HepG2 (cell line): ENCODE measurements around the gene PHAX. TPM values are rescaled to one million over a fixed set of nuclear protein-coding genes. Genes with fewer than 3 reads are reported as not detected.
A peak's percentile ranks its signal among the peaks of the same experiment; 100 is the strongest.

Experiments
- ATAC-seq: fragments of 200-7000 bp; cut with Tn5 transposase; 3 replicates; pipeline ENCODE4 v1.9.1; 2020; ENCODE audit warnings: mild to moderate bottlenecking, moderate library complexity
- BruUV-seq: library from RNA; stranded (reverse); fragments of 400-500 nt; replicated peaks from 2 replicates; lab custom pipeline; 2021; lab: Mats Ljungman, UMichigan
- CTCF ChIA-PET: fragments of 300-600 bp; formaldehyde crosslinking; extraction: SDS; loops from one replicate; lab custom pipeline; 2021; ENCODE audit warnings: low total read pairs, inconsistent platforms, low intra/inter-chr PET ratio; lab: Yijun Ruan, JAX
- POLR2A ChIA-PET: fragments of 350-600 bp; sonication (Branson Sonifier 250); formaldehyde crosslinking; loops from one replicate; lab custom pipeline; 2020; ENCODE audit warnings: antibody characterized with exemption, inconsistent platforms; lab: Yijun Ruan, JAX
- DNase-seq: peaks from one replicate; pipeline ENCODE4 v3.0.0-alpha.2; 2015; ENCODE audit warnings: low spot score
- FAIRE-seq: peaks from 3 replicates; lab custom pipeline; 2011; peaks lifted over from hg19 to GRCh38; lab: Jason Lieb, UNC
- H2AFZ ChIP-seq: one replicate; pipeline ENCODE4 v1.6.1; 2011; ENCODE audit warnings: low read length, inconsistent platforms
- H3K27ac ChIP-seq: fragments of 300-600 bp; 3 replicates; pipeline ENCODE4 v1.8.0; 2011; ENCODE audit warnings: mixed run types, mild to moderate bottlenecking, mixed read lengths, low read length, inconsistent platforms; ENCODE audit not compliant: insufficient read depth; ENCODE audit errors: extremely low read length
- H3K27me3 ChIP-seq, 2 experiments: fragments of 200-600 bp in 1 of 2; 2 replicates in 1 of 2; 3 replicates in 1 of 2; pipeline versions ENCODE4 v1.6.0 to v1.8.0; 2011; ENCODE audit warnings: low read length in 2 of 2, mild to moderate bottlenecking in 2 of 2, moderate library complexity in 2 of 2, inconsistent platforms in 1 of 2; ENCODE audit not compliant: insufficient read depth in 2 of 2, control insufficient read depth in 1 of 2
- H3K36me3 ChIP-seq, 2 experiments: fragments of 200-600 bp in 1 of 2; replicated peaks in 1 of 2; 2 replicates in 1 of 2; 3 replicates in 1 of 2; pipeline versions ENCODE4 v1.5.1 to v1.8.0; 2011; ENCODE audit warnings: low read length in 2 of 2, inconsistent platforms in 1 of 2; ENCODE audit not compliant: insufficient read depth in 2 of 2, control insufficient read depth in 1 of 2
- H3K4me1 ChIP-seq: 2 replicates; pipeline ENCODE4 v1.5.1; 2012; ENCODE audit warnings: low read length, inconsistent platforms; ENCODE audit not compliant: insufficient read depth
- H3K4me2 ChIP-seq: 2 replicates; pipeline ENCODE4 v1.6.0; 2011; ENCODE audit warnings: low read depth, low read length, inconsistent platforms
- H3K4me3 ChIP-seq, 3 experiments: fragments of 200-600 bp in 1 of 3; sonication (generic), shearing (Covaris generic) in 1 of 3; replicated peaks in 1 of 3; 2 replicates each; pipeline ENCODE4 v1.5.1; 2011 to 2016; ENCODE audit warnings: low read length in 3 of 3, inconsistent platforms in 2 of 3, low read depth in 2 of 3, mild to moderate bottlenecking in 2 of 3, control low read depth in 1 of 3, mixed read lengths in 1 of 3; ENCODE audit not compliant: insufficient read depth in 1 of 3
- H3K79me2 ChIP-seq: one replicate; pipeline ENCODE4 v1.6.1; 2011; ENCODE audit warnings: low read length, inconsistent platforms; ENCODE audit not compliant: insufficient read depth
- H3K9ac ChIP-seq: 2 replicates; pipeline ENCODE4 v1.6.0; 2011; ENCODE audit warnings: mild to moderate bottlenecking, low read depth, low read length, inconsistent platforms; ENCODE audit not compliant: insufficient read depth
- H3K9me3 ChIP-seq: 2 replicates; pipeline ENCODE4 v1.5.1; 2012; ENCODE audit warnings: mild to moderate bottlenecking, low read length
- H4K20me1 ChIP-seq: 2 replicates; pipeline ENCODE4 v1.6.0; 2011; ENCODE audit warnings: inconsistent platforms, mild to moderate bottlenecking, low read length, moderate library complexity; ENCODE audit not compliant: insufficient read depth
- AGO2 ChIP-seq: fragments of 200-400 bp; formaldehyde crosslinking; optimal IDR thresholded peaks from 2 replicates; pipeline ENCODE3; 2017; ENCODE audit warnings: mild to moderate bottlenecking, low read depth, low read length, moderate library complexity
- ARID2 ChIP-seq: sonication (generic); formaldehyde crosslinking; IDR thresholded peaks from 2 replicates; pipeline ENCODE4 v1.8.1; 2022; ENCODE audit warnings: mild to moderate bottlenecking, missing genetic modification reagents, borderline replicate concordance
- ATF7-NPFF ChIP-seq: sonication (generic); formaldehyde crosslinking; IDR thresholded peaks from 2 replicates; pipeline ENCODE4 v1.8.1; 2023; ENCODE audit warnings: mild to moderate bottlenecking, low read depth, missing genetic modification reagents, moderate library complexity
- EHMT2 ChIP-seq: fragments of 200-600 bp; sonication (generic); IDR thresholded peaks from 2 replicates; pipeline ENCODE4 v1.7.0; 2017; ENCODE audit warnings: antibody characterized with exemption, low read depth, low read length, borderline replicate concordance
- FIP1L1 ChIP-seq: fragments of 200-400 bp; formaldehyde crosslinking; IDR thresholded peaks from 2 replicates; pipeline ENCODE4 v1.6.1; 2018; ENCODE audit warnings: low read depth, mild to moderate bottlenecking, low read length, moderate library complexity, borderline replicate concordance; ENCODE audit not compliant: insufficient read depth
- KLF11 ChIP-seq: IDR thresholded peaks from 2 replicates; pipeline ENCODE4 v1.6.1; 2016; ENCODE audit warnings: missing compliant biosample characterization
- RBAK ChIP-seq: sonication (generic); formaldehyde crosslinking; IDR thresholded peaks from 2 replicates; pipeline ENCODE4 v1.5.1; 2020; ENCODE audit warnings: mild to moderate bottlenecking, missing genetic modification reagents
- RBFOX2 ChIP-seq: fragments of 200-400 bp; formaldehyde crosslinking; IDR thresholded peaks from 2 replicates; pipeline ENCODE4 v1.6.1; 2017; ENCODE audit warnings: low read depth, mild to moderate bottlenecking, low read length
- SOX5 ChIP-seq: IDR thresholded peaks from 2 replicates; pipeline ENCODE4 v1.6.1; 2016; ENCODE audit warnings: borderline replicate concordance
- SRY ChIP-seq: sonication (generic); formaldehyde crosslinking; IDR thresholded peaks from 2 replicates; pipeline ENCODE4 v1.8.0; 2022; ENCODE audit warnings: mild to moderate bottlenecking, missing genetic modification reagents
- TEAD2 ChIP-seq: sonication (generic); formaldehyde crosslinking; IDR thresholded peaks from 2 replicates; pipeline ENCODE4 v1.9.0; 2021; ENCODE audit warnings: missing genetic modification reagents
- ZBTB4 ChIP-seq: sonication (generic); formaldehyde crosslinking; IDR thresholded peaks from 2 replicates; pipeline ENCODE4 v1.4.0; 2020; ENCODE audit warnings: missing genetic modification reagents, mild to moderate bottlenecking, borderline replicate concordance
- ZNF33B ChIP-seq: sonication (generic); formaldehyde crosslinking; IDR thresholded peaks from 2 replicates; pipeline ENCODE4 v1.5.1; 2020; ENCODE audit warnings: mild to moderate bottlenecking, missing genetic modification reagents
- ZNF44 ChIP-seq: sonication (generic); formaldehyde crosslinking; IDR thresholded peaks from 2 replicates; pipeline ENCODE4 v1.5.1; 2020; ENCODE audit warnings: mild to moderate bottlenecking, missing genetic modification reagents
- WGBS: methylation state at CpG from one replicate; pipeline ENCODE4 v1.1.6; 2017; ENCODE audit warnings: low lambda C conversion rate; 5-methylcytosine and 5-hydroxymethylcytosine counted together
- in situ Hi-C: cut with HindIII; loops from 2 replicates; pipeline ENCODE4 v1.10.0; 2017; ENCODE audit warnings: low pct_unique_long_range_greater_than_20kb; ENCODE audit not compliant: extremely low pct_ligation_motif_present
- intact Hi-C: fragments of 100-400 bp; cut with micrococcal nuclease; formaldehyde crosslinking; loops from one replicate; pipeline ENCODE4 v1.10.0; 2022; ENCODE audit not compliant: unreplicated experiment
- polyA plus RNA-seq, 8 experiments: library from polyadenylated mRNA; depleted of rRNA in 3 of 8; stranded (reverse) in 7 of 8; unstranded in 1 of 8; fragments of >200 nt; fragmentation: Illumina TruSeq in 4 of 8; extraction: Trizol in 4 of 8; gene quantifications; 2 replicates each; pipeline versions ENCODE4 v1.2.1 to v1.2.3, GENCODE V29; 2011 to 2016; ENCODE audit warnings: low read depth in 4 of 8, missing spikeins in 1 of 8, mixed read lengths in 1 of 8; ENCODE audit not compliant: insufficient read depth in 1 of 8
- total RNA-seq, 5 experiments: library from RNA; depleted of rRNA; stranded (reverse); fragments of >200 nt; fragmentation: Illumina TruSeq; extraction: Trizol; gene quantifications; 2 replicates each; pipeline ENCODE4 v1.2.3, GENCODE V29; 2016; ENCODE audit warnings: low read depth in 1 of 5

The PHAX gene
- total and polyA plus RNA-seq, 2 of the 13 experiments (the other 11 are each of a cell fraction or from before 2014, with no cell fraction given), result 20.0 to 59.7 TPM

GRCh38 chr5:126589536-126590297, 11.0 kb upstream of the PHAX start:
- CTCF ChIA-PET, result no interaction called here
- POLR2A ChIA-PET, result no interaction called here
- no peak overlapping the region for H3K27ac ChIP-seq
- in situ Hi-C loops, result no loop called here
- H3K4me2 ChIP-seq, result no peak overlapping the region
- no peak overlapping the region for H2AFZ ChIP-seq
- BruUV-seq, result no TSS peak
- peaks cover 23% of the 10 kb centered on the region for H3K79me2 ChIP-seq
- TF ChIP-seq AGO2, result peak; percentile 35
- no peak for TF ChIP-seq ZNF33B (CRISPR knock-in tag)
- 0 out of 2 replicates have a peak, but pooled peaks have one; percentile 36 for TF ChIP-seq RBFOX2
- TF ChIP-seq TEAD2 (CRISPR knock-in tag), result no peak
- no peak for TF ChIP-seq RBAK (CRISPR knock-in tag)
- TF ChIP-seq, all 625 proteins: peak for 2
- no peak overlapping the region for H3K9ac ChIP-seq
- FAIRE-seq (no peak), DNase-seq (no peak), ATAC-seq (no peak)
- H3K27me3 ChIP-seq, result no peaks in the 10 kb centered on the region; a peak in 1 of 5 replicates
- intact Hi-C loops, result no loop called here
- 96% methylated on average over 13 of the region's 28 CpGs for WGBS
- peaks cover 42% of the 10 kb centered on the region for H3K4me1 ChIP-seq
- no peak overlapping the region for H3K4me3 ChIP-seq
- no peaks in the 10 kb centered on the region; the same call in 1 of the 2 replicates for H4K20me1 ChIP-seq
- H3K36me3 ChIP-seq, result peaks cover 7 to 34% of the 10 kb centered on the region in 2 experiments
- H3K9me3 ChIP-seq, result no peaks in the 10 kb centered on the region

- H3K4me2 ChIP-seq, result peak overlapping the region; percentile 11; the same call in 1 of the 2 replicates
- FAIRE-seq, result no peak
Measured at GRCh38 chr5:126591549-126591948, 9.2 kb upstream of the PHAX start.

More at GRCh38 chr5:126591549-126591948, 9.2 kb upstream of the PHAX start:
- no peaks in the 10 kb centered on the region for H3K9me3 ChIP-seq
- H3K27me3 ChIP-seq, result no peaks in the 10 kb centered on the region; a peak in 1 of 5 replicates
- 80% methylated on average over 1 of the region's 1 CpG for WGBS
- TF ChIP-seq SOX5 (CRISPR knock-in tag), result no peak
- no peak for TF ChIP-seq ATF7-NPFF (CRISPR knock-in tag)
- TF ChIP-seq KLF11 (CRISPR knock-in tag), result no peak
- no peak for TF ChIP-seq ZBTB4 (CRISPR knock-in tag)
- no peak for TF ChIP-seq SRY (CRISPR knock-in tag)
- no peak for TF ChIP-seq ZNF44 (CRISPR knock-in tag)
- TF ChIP-seq FIP1L1, result no peak
- no peak for TF ChIP-seq EHMT2
- TF ChIP-seq ARID2 (CRISPR knock-in tag), result no peak
- H3K9ac ChIP-seq, result no peak overlapping the region
- H4K20me1 ChIP-seq, result no peaks in the 10 kb centered on the region; the same call in 1 of the 2 replicates
- peaks cover 23% of the 10 kb centered on the region for H3K79me2 ChIP-seq
- H3K27ac ChIP-seq, result no peak overlapping the region
- in situ Hi-C loops (no loop called here), intact Hi-C loops (no loop called here)
- DNase-seq, result no peak
- no peak for ATAC-seq
- H3K4me1 ChIP-seq, result peaks cover 46% of the 10 kb centered on the region
- no peak overlapping the region for H3K4me3 ChIP-seq
- no TSS peak for BruUV-seq
- CTCF ChIA-PET, result no interaction called here
- H2AFZ ChIP-seq, result no peak overlapping the region
- peaks cover 4 to 24% of the 10 kb centered on the region in 2 experiments for H3K36me3 ChIP-seq
- POLR2A ChIA-PET, result no interaction called here
